Uterine smooth muscle cell (primary cell): ENCODE results near the gene ZNF609. TPM values are rescaled to one million over a fixed set of nuclear protein-coding genes. Genes with fewer than 3 reads are reported as not detected.

Experiments
- total RNA-seq: library from RNA; depleted of rRNA; stranded (reverse); fragments of >200 nt; gene quantifications from 2 replicates; pipeline ENCODE4 v1.2.3, GENCODE V29; 2014

Gene ZNF609
- total RNA-seq, result 14.1 and 16.0 TPM in 2 replicates

GRCh38 chr15:64460206-64460723, at the start of gene ZNF609:
ZNF609 (plus strand) TSS chr15:64460578; CDS start chr15:64499420, 38,842 bp downstream.

Other genes starting within 250 kb of the ZNF609 start
- gene CSNK1G1, start 104.4 kb upstream of the ZNF609 start, total RNA-seq, result 28.3 and 31.7 TPM in 2 replicates
- gene PCLAF, start 79.1 kb upstream of the ZNF609 start, total RNA-seq, result 25.0 and 44.9 TPM in 2 replicates
- gene TRIP4, start 72.7 kb upstream of the ZNF609 start, total RNA-seq, result 11.6 and 14.5 TPM in 2 replicates